Neural cell (in vitro differentiated cells): ENCODE measurements around the gene NRP2. TPM values are rescaled to one million over a fixed set of nuclear protein-coding genes. Genes with fewer than 3 reads are reported as not detected.

Experiments used
- H2AFZ ChIP-seq: fragments of 200-600, 300-800 bp; sonication (generic), shearing (Covaris generic); 2 replicates; pipeline ENCODE4 v1.6.0; 2014; ENCODE audit warnings: low read depth, mild to moderate bottlenecking, antibody characterized with exemption, low read length, moderate library complexity
- H3F3A ChIP-seq: fragments of 200-600 bp; shearing (Covaris generic); 2 replicates; pipeline ENCODE4 v1.6.1; 2016; ENCODE audit warnings: mild to moderate bottlenecking, moderate library complexity, mixed read lengths, antibody characterized with exemption, low read length; ENCODE audit not compliant: insufficient read depth, poor library complexity, severe bottlenecking
- H3K27ac ChIP-seq: fragments of 200-600, 300-800 bp; sonication (generic), shearing (Covaris generic); 2 replicates; pipeline ENCODE4 v1.5.1; 2014; ENCODE audit warnings: mild to moderate bottlenecking, low read length, moderate library complexity
- H3K27me3 ChIP-seq: fragments of 300-800, 200-600 bp; sonication (generic), shearing (Covaris generic); 2 replicates; pipeline ENCODE4 v1.6.0; 2014; ENCODE audit warnings: mild to moderate bottlenecking, low read depth, low read length, moderate library complexity; ENCODE audit not compliant: insufficient read depth
- H3K36me3 ChIP-seq: fragments of 300-800, 200-600 bp; sonication (generic), shearing (Covaris generic); 2 replicates; pipeline ENCODE4 v1.5.1; 2014; ENCODE audit warnings: mild to moderate bottlenecking, antibody characterized with exemption, low read length, moderate library complexity; ENCODE audit not compliant: insufficient read depth
- H3K4me2 ChIP-seq: fragments of 300-800, 200-600 bp; sonication (generic), shearing (Covaris generic); 2 replicates; pipeline ENCODE4 v1.6.0; 2014; ENCODE audit warnings: mild to moderate bottlenecking, low read length
- H3K4me3 ChIP-seq: fragments of 300-800, 200-600 bp; sonication (generic), shearing (Covaris generic); 2 replicates; pipeline ENCODE4 v1.5.1; 2014; ENCODE audit warnings: mild to moderate bottlenecking, low read length, moderate library complexity
- H3K79me2 ChIP-seq: fragments of 200-600 bp; shearing (Covaris generic); replicated peaks from 2 replicates; pipeline ENCODE4 v1.6.0; 2014; ENCODE audit warnings: mild to moderate bottlenecking, low read length, moderate library complexity; ENCODE audit not compliant: insufficient read depth
- H3K9ac ChIP-seq: fragments of 300-800, 200-600 bp; sonication (generic), shearing (Covaris generic); 2 replicates; pipeline ENCODE4 v1.6.1; 2016; ENCODE audit warnings: mild to moderate bottlenecking, low read length, mixed read lengths
- H3K9me2 ChIP-seq: fragments of 200-600 bp; shearing (Covaris generic); 2 replicates; pipeline ENCODE4 v1.6.1; 2016; ENCODE audit warnings: mild to moderate bottlenecking, low read length, mixed read lengths; ENCODE audit not compliant: insufficient read depth
- H3K9me3 ChIP-seq: fragments of 200-600, 300-800 bp; sonication (generic), shearing (Covaris generic); 2 replicates; pipeline ENCODE4 v1.6.1; 2016; ENCODE audit warnings: mild to moderate bottlenecking, mixed run types, low read length, moderate library complexity, mixed read lengths
- H4K20me1 ChIP-seq: fragments of 200-600 bp; shearing (Covaris generic); 2 replicates; pipeline ENCODE4 v1.6.1; 2016; ENCODE audit warnings: mild to moderate bottlenecking, mixed run types; ENCODE audit not compliant: insufficient read depth
- CTCF ChIP-seq: fragments of 450-650 bp; IDR thresholded peaks from 2 replicates; pipeline ENCODE4 v1.5.1; 2014; ENCODE audit warnings: antibody characterized with exemption, mild to moderate bottlenecking, moderate library complexity; ENCODE audit not compliant: poor library complexity, severe bottlenecking
- EP300 ChIP-seq: fragments of 450-650 bp; conservative IDR thresholded peaks from 2 replicates; pipeline ENCODE4 v1.6.1; 2014; ENCODE audit warnings: antibody characterized with exemption, mild to moderate bottlenecking, moderate library complexity; ENCODE audit not compliant: poor library complexity, severe bottlenecking
- EZH2 ChIP-seq: fragments of 200-600, 300-800 bp; shearing (Covaris generic), sonication (generic); IDR thresholded peaks from 2 replicates; pipeline ENCODE4 v1.6.1; 2014; ENCODE audit warnings: antibody characterized with exemption, low read length, borderline replicate concordance, mild to moderate bottlenecking; ENCODE audit not compliant: insufficient read depth, poor library complexity, severe bottlenecking
- MXI1 ChIP-seq: fragments of 450-650 bp; conservative IDR thresholded peaks from 2 replicates; pipeline ENCODE4 v1.6.1; 2014; ENCODE audit warnings: antibody characterized with exemption, mild to moderate bottlenecking; ENCODE audit not compliant: poor library complexity, severe bottlenecking
- POLR2AphosphoS5 ChIP-seq: IDR thresholded peaks from 2 replicates; pipeline ENCODE4 v1.6.1; 2012
- RAD21 ChIP-seq: fragments of 450-650 bp; conservative IDR thresholded peaks from 2 replicates; pipeline ENCODE4 v1.6.1; 2014; ENCODE audit warnings: antibody characterized with exemption, mild to moderate bottlenecking, moderate library complexity
- REST ChIP-seq: IDR thresholded peaks from 2 replicates; pipeline ENCODE4 v1.6.1; 2012; ENCODE audit warnings: borderline replicate concordance
- SMC3 ChIP-seq: fragments of 450-650 bp; conservative IDR thresholded peaks from 2 replicates; pipeline ENCODE4 v1.6.1; 2014; ENCODE audit warnings: antibody characterized with exemption, mild to moderate bottlenecking, moderate library complexity; ENCODE audit not compliant: poor library complexity
- TAF1 ChIP-seq: IDR thresholded peaks from 2 replicates; pipeline ENCODE4 v1.6.1; 2012; ENCODE audit warnings: low read depth
- polyA plus RNA-seq: library from polyadenylated mRNA; depleted of rRNA; stranded (reverse); fragments of >200 nt; gene quantifications from 2 replicates; pipeline ENCODE4 v1.2.3, GENCODE V29; 2014

The NRP2 gene
- polyA plus RNA-seq, 1 donor from 2014 or later: 30.2 TPM

GRCh38 chr2:205833864-205834263, 151.6 kb downstream of the NRP2 start:
- no peaks in the 10 kb centered on the region for H3K27me3 ChIP-seq
- H3K9me3 ChIP-seq: no peaks in the 10 kb centered on the region
- H3K4me3 ChIP-seq: no peak overlapping the region
- no peaks in the 10 kb centered on the region for H3K36me3 ChIP-seq
- H3K4me2 ChIP-seq: no peak overlapping the region
- H3F3A ChIP-seq: no peaks in the 10 kb centered on the region
- TF ChIP-seq RAD21 (no peak), EP300 (no peak), REST (no peak), POLR2AphosphoS5 (no peak), TAF1 (no peak), SMC3 (no peak), EZH2 (no peak), CTCF (no peak), MXI1 (no peak)
- no peaks in the 10 kb centered on the region for H4K20me1 ChIP-seq
- no peaks in the 10 kb centered on the region for H3K9me2 ChIP-seq
- no peaks in the 10 kb centered on the region for H3K79me2 ChIP-seq
- H3K27ac ChIP-seq: no peak overlapping the region
- H3K9ac ChIP-seq: no peak overlapping the region
- H2AFZ ChIP-seq: no peak overlapping the region

- H3K9me3 ChIP-seq: peaks cover under 1% of the 10 kb centered on the region
- no peaks in the 10 kb centered on the region for H3K27me3 ChIP-seq
- TF ChIP-seq REST (no peak), RAD21 (no peak), TAF1 (no peak), SMC3 (no peak), MXI1 (no peak), POLR2AphosphoS5 (no peak), EZH2 (no peak), CTCF (no peak)
- H3K36me3 ChIP-seq: no peaks in the 10 kb centered on the region
- H3K4me3 ChIP-seq: no peak overlapping the region
- H3K9me2 ChIP-seq: no peaks in the 10 kb centered on the region
- H3K27ac ChIP-seq: no peak overlapping the region
- H3F3A ChIP-seq: no peaks in the 10 kb centered on the region
- no peak overlapping the region for H2AFZ ChIP-seq
- H4K20me1 ChIP-seq: no peaks in the 10 kb centered on the region
- no peak overlapping the region for H3K9ac ChIP-seq
- H3K79me2 ChIP-seq: no peaks in the 10 kb centered on the region
- H3K4me2 ChIP-seq: no peak overlapping the region
Observed at GRCh38 chr2:205834796-205835195, 152.5 kb downstream of the NRP2 start.
